T-helper 2 cell treated with Interferon-gamma antibody and Interleukin-4, amounts not matched to agents 5 μg/mL and 100 μg/mL, for 36 hours (primary cell): ENCODE measurements around the gene KRT7.
"Not testable (repeated sequence)": the region's sequence is repeated elsewhere in the genome, so short reads cannot be mapped to it uniquely, and the experiment has no call there.

Experiments used
- DNase-seq: peaks from one replicate; pipeline ENCODE4 v3.0.0; 2021; ENCODE audit warnings: low spot score
- H3K27ac Mint-ChIP-seq: one replicate; pipeline ENCODE4 v1.8.0; 2021; ENCODE audit warnings: mild to moderate bottlenecking, mixed read lengths
- H3K27me3 Mint-ChIP-seq: one replicate; pipeline ENCODE4 v1.8.0; 2021; ENCODE audit warnings: low read depth, mixed read lengths
- H3K36me3 Mint-ChIP-seq: one replicate; pipeline ENCODE4 v1.8.0; 2021; ENCODE audit warnings: low read depth, mixed read lengths
- H3K4me1 Mint-ChIP-seq: one replicate; pipeline ENCODE4 v1.8.0; 2021; ENCODE audit warnings: low read depth, mixed read lengths
- H3K4me3 Mint-ChIP-seq: one replicate; pipeline ENCODE4 v1.8.0; 2022; ENCODE audit warnings: mild to moderate bottlenecking, moderate library complexity, mixed read lengths
- H3K9me3 Mint-ChIP-seq: one replicate; pipeline ENCODE4 v1.8.0; 2021; ENCODE audit warnings: mixed read lengths

KRT7 gene

DNA sequence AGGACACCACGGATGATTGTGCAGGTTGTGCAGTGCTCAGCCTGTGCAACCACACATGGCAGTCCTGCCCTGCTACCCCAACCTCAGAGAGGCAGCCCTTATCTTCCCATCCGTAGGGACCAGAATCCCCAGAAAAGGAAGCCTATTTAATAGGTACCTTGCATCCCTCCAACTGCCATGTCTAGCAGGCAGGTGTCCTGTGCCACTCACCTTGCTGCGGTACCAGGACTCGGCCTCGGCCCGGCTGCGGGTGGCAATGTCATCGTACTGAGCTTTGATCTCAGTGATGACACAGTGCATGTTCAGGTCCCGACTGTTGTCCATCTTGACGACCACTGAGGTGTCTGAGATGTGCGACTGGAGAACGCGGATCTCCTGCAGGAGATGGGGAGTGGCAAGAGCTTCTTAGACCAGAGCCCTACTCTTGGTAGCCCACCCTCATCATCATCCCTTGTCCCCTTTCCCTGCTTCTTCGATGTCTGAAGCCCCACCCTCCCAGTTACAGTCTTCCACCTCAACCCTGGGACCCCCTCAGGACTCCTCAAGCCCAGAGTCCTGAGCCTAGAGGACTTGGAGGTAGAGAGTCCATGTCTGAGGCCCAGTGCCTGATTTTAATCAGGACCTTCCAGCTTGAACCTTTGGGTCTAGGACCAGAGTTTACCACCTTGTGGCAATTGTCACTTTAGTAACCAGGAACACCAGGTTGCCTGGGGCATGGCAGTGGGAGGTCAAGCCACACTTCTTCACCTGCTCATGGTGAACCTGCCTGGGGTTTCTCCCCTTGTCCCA is 20.5 kb downstream of the KRT7 start:
- Mint-ChIP-seq H3K4me1 (peaks cover 25% of the 10 kb centered on the region), H3K4me3 (no peak overlapping the region), H3K36me3 (peaks cover 15% of the 10 kb centered on the region), H3K9me3 (peaks cover 8% of the 10 kb centered on the region), H3K27ac (peak overlapping the region; percentile 36), H3K27me3 (peaks cover 45% of the 10 kb centered on the region)
- DNase-seq = no peak

- Mint-ChIP-seq H3K4me1 (peaks cover 24% of the 10 kb centered on the region), H3K27ac (no peak overlapping the region), H3K27me3 (peaks cover 52% of the 10 kb centered on the region)
Measured at GRCh38 chr12:52254180-52254964, 21.3 kb downstream of the KRT7 start.

DNA sequence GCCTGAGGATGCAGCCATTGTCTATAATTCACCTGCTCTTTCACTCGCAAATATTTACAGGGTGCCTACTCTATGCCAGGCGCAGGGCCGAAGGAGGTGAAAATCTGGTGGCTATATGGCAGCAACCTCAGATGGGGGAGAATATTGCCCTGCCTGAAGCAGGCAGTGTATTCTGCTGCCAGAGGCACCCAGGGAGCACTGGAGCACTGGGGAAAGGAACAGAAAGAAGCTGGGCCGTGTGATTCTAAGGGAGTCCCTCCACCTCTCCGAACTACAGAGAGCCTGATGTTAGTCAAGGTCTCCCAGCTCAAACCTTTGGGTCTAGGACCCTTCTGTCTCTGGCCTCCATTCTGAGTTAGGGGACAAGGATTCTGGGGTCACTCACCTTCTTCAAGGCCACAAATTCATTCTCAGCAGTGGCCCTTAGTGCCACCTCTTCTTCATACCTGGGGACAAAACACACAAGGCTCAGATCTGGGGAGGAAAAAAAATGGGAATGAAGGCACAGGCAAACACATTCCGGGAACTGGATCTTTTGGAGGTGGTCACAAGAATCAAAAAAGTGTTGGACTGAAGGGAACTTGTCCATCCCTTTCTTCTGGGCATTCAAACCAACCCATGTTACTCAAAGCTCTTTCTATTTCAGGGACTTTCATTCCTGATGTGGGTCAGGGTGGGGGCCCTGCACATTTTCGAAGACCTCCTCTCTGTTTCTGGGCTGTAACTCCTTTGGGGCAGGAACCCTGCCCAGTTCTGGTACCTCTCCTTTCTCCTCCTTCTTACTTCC is 22.1 kb downstream of the KRT7 start:
- H3K36me3 Mint-ChIP-seq = peaks cover 9% of the 10 kb centered on the region
- H3K27ac Mint-ChIP-seq = no peak overlapping the region
- H3K4me1 Mint-ChIP-seq = peaks cover 21% of the 10 kb centered on the region
- no peak overlapping the region for H3K4me3 Mint-ChIP-seq
- no peak for DNase-seq
- peaks cover 8% of the 10 kb centered on the region for H3K9me3 Mint-ChIP-seq
- H3K27me3 Mint-ChIP-seq = peaks cover 52% of the 10 kb centered on the region

More at GRCh38 chr12:52254180-52254964, 21.3 kb downstream of the KRT7 start:
- no peak for DNase-seq
- Mint-ChIP-seq H3K9me3 (peaks cover 8% of the 10 kb centered on the region), H3K4me3 (no peak overlapping the region), H3K36me3 (peaks cover 15% of the 10 kb centered on the region)

- no peak overlapping the region for H3K27ac Mint-ChIP-seq
- peaks cover 60% of the 10 kb centered on the region for H3K27me3 Mint-ChIP-seq
- peaks cover 8% of the 10 kb centered on the region for H3K9me3 Mint-ChIP-seq
- H3K4me1 Mint-ChIP-seq = peaks cover 26% of the 10 kb centered on the region
- H3K4me3 Mint-ChIP-seq = no peak overlapping the region
- no peak for DNase-seq
- H3K36me3 Mint-ChIP-seq = peaks cover 9% of the 10 kb centered on the region
Measured at GRCh38 chr12:52255926-52256583, 23.0 kb downstream of the KRT7 start.

DNA sequence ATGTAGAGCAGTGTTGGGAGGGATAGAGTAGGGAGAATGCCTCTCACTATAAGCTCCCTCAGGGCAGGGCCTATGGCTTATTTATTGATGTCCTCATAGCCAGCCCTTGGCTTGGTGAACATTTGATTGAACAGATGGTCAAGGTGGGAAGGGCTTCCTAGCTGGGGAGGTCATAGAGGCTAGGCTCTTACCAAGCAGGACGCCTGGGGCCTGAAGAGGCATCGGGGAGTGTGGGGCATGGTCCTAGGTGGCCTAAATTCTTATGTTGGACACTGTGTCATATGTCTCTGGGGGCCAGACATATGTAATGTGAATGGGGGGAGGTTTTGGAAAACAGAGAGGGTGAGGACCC is 23.5 kb downstream of the KRT7 start:
- Mint-ChIP-seq H3K4me3 (no peak overlapping the region), H3K9me3 (peaks cover 3% of the 10 kb centered on the region), H3K36me3 (peaks cover 6% of the 10 kb centered on the region), H3K27me3 (peaks cover 63% of the 10 kb centered on the region), H3K27ac (no peak overlapping the region), H3K4me1 (peaks cover 21% of the 10 kb centered on the region)
- no peak for DNase-seq

GRCh38 chr12:52257074-52257551 is 24.1 kb downstream of the KRT7 start:
- peaks cover 67% of the 10 kb centered on the region for H3K27me3 Mint-ChIP-seq
- H3K4me1 Mint-ChIP-seq = peaks cover 15% of the 10 kb centered on the region
- no peak overlapping the region for H3K4me3 Mint-ChIP-seq
- H3K9me3 Mint-ChIP-seq = no peaks in the 10 kb centered on the region
- H3K27ac Mint-ChIP-seq = no peak overlapping the region
- peaks cover 3% of the 10 kb centered on the region for H3K36me3 Mint-ChIP-seq
- DNase-seq = no peak

DNA sequence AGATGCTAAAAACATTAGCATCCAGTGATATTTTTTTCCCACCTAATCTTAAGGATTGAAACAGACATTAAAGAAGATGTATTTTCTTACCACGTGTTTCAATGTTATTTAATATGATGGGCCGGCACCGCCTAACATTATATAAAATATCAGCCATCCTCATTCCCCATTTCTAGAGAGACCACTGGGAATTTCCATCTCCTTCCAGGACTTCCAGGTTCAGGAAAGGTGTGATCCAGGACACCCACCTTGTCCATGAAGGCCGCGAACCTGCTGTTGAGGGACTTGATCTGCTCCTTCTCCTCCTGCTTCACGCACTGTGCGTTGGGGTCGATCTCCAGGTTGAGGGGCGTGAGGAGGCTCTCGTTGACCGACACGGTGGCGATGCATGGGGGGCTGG is 24.9 kb downstream of the KRT7 start:
- not testable (repeated sequence) for H3K27ac Mint-ChIP-seq, H3K9me3 Mint-ChIP-seq, H3K36me3 Mint-ChIP-seq, DNase-seq, H3K4me3 Mint-ChIP-seq
- Mint-ChIP-seq H3K4me1 (peaks cover 10% of the 10 kb centered on the region), H3K27me3 (peaks cover 69% of the 10 kb centered on the region)

DNA sequence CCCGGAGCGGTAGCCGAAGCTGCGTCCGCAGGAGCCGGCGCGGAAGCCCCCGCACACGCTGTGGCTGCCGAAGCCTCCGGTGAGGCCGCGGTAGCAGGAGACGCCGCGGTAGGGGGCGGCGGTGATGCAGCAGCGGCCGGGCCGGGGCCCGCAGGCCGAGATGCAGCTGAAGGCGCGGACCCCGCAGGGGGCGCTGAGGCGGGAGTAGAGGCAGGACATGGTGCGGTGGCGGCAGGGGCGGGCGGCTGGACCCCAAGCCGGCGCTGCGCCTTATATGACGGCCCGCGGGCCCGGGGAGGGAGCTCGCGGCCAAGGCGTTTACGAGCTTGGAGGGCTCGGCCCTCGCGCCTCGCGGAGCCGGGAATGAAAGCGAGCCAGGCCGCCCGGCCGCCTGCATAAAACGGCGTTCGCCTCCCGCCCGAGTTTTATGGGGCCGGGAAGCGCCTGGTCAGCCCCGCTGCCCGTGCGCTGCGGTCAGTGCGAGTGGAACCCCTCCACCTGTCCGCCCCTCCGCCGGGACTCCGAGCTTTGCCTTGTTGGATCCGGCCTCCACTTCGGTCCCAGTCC is 25.4 kb downstream of the KRT7 start:
- Mint-ChIP-seq H3K27me3 (peaks cover 69% of the 10 kb centered on the region), H3K9me3 (no peaks in the 10 kb centered on the region), H3K4me3 (no peak overlapping the region), H3K27ac (no peak overlapping the region), H3K36me3 (no peaks in the 10 kb centered on the region), H3K4me1 (peaks cover 10% of the 10 kb centered on the region)
- no peak for DNase-seq

DNA sequence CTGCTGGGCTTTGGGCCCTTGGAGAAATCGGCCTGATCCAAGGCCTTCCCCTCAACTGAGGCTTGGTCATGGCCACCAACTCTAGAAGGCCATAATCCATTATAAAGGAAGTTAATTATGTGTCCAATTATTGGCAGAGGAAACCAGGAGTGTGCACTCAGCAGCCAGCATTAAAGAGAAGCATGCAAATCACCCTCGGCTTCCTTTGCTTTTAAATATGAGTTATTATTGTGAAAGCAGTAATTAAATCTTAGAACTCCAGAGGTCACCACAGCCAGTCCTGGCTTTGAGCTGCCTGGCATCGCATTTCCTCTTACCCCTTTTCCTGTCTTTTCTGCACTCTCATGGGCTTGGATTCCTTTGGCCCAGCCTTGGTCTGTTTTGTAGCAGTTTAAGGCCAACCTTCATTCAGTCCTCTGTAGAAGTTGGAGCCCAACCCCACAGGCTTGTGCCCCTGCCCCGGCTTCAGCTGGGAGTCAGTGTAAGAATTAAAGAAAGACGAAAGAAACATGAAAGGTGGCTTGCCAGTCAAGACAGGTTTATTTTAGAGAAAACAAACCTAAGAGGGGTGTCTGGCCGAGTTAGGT is 26.7 kb downstream of the KRT7 start:
- H3K4me3 Mint-ChIP-seq = no peak overlapping the region

DNA sequence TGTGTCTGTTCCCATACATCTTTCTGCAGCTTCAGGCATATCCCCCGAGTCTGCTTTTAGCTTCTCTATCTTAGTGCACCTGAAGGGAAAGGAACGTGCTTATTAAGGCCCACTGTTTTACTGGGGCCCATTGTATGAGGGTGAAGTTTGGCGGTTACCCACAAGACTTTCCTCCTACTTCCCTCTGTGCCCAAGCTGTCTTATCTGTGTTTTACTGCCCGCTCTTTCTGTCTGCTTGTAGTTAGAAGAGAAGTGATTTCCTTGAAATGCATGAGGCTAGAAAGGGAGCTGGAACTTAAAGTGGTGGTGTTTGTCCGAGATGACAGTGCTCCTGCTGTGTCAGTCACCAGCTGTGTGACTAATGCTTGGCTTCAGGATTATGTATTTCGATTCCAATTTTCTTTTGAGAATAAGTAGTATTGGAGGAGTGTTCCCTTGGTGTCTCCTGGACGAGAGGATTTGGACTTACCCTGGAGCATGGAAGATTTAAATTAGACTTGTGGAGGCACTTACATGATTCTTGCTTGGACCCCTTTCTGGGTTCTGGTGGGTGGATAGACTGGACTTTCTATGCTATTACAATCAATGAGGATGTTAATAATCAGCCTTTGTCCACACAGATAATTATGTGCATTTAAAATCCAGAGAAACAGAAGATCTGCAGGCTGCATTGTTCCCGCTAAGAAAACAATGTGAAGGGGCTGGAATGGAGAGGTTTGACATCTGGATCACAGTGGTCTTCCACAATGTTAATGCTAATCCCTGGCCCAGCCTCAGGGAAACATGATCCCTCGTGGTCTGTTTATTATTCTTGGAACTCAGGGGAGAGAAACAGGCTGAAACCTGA is 27.5 kb downstream of the KRT7 start:
- DNase-seq = no peak
- H3K36me3 Mint-ChIP-seq = no peaks in the 10 kb centered on the region
- peak overlapping the region; percentile 43 for H3K4me3 Mint-ChIP-seq
- H3K27ac Mint-ChIP-seq = no peak overlapping the region
- no peaks in the 10 kb centered on the region for H3K9me3 Mint-ChIP-seq
- peaks cover 63% of the 10 kb centered on the region for H3K27me3 Mint-ChIP-seq
- H3K4me1 Mint-ChIP-seq = peaks cover 10% of the 10 kb centered on the region

More for the DNA sequence above, 26.7 kb downstream of the KRT7 start:
- no peak for DNase-seq
- Mint-ChIP-seq H3K9me3 (no peaks in the 10 kb centered on the region), H3K27me3 (peaks cover 71% of the 10 kb centered on the region), H3K4me1 (peaks cover 10% of the 10 kb centered on the region), H3K27ac (no peak overlapping the region), H3K36me3 (no peaks in the 10 kb centered on the region)

- no peak overlapping the region for H3K4me3 Mint-ChIP-seq
- peaks cover 58% of the 10 kb centered on the region for H3K27me3 Mint-ChIP-seq
- H3K9me3 Mint-ChIP-seq = no peaks in the 10 kb centered on the region
- no peaks in the 10 kb centered on the region for H3K36me3 Mint-ChIP-seq
- DNase-seq = no peak
- H3K4me1 Mint-ChIP-seq = peaks cover 10% of the 10 kb centered on the region
- no peak overlapping the region for H3K27ac Mint-ChIP-seq
Measured at GRCh38 chr12:52261208-52261484, 28.1 kb downstream of the KRT7 start.

- H3K36me3 Mint-ChIP-seq = no peaks in the 10 kb centered on the region
- H3K4me3 Mint-ChIP-seq = no peak overlapping the region
- no peak overlapping the region for H3K27ac Mint-ChIP-seq
- H3K9me3 Mint-ChIP-seq = no peaks in the 10 kb centered on the region
- peaks cover 46% of the 10 kb centered on the region for H3K27me3 Mint-ChIP-seq
- peaks cover 10% of the 10 kb centered on the region for H3K4me1 Mint-ChIP-seq
- no peak for DNase-seq
Measured at GRCh38 chr12:52262286-52262685, 29.2 kb downstream of the KRT7 start.
